HG02884 (cell line): Measurements from ENCODE around the gene ACSL3.
"Not testable (repeated sequence)": the region's sequence is repeated elsewhere in the genome, so short reads cannot be mapped to it uniquely, and the experiment has no call there.

Source experiments
- ATAC-seq: cut with Tn5 transposase; IDR thresholded peaks from one replicate; pipeline ENCODE4 v1.9.1; 2021; ENCODE audit warnings: mild to moderate bottlenecking, moderate library complexity; ENCODE audit not compliant: unreplicated experiment

ACSL3 gene

DNA sequence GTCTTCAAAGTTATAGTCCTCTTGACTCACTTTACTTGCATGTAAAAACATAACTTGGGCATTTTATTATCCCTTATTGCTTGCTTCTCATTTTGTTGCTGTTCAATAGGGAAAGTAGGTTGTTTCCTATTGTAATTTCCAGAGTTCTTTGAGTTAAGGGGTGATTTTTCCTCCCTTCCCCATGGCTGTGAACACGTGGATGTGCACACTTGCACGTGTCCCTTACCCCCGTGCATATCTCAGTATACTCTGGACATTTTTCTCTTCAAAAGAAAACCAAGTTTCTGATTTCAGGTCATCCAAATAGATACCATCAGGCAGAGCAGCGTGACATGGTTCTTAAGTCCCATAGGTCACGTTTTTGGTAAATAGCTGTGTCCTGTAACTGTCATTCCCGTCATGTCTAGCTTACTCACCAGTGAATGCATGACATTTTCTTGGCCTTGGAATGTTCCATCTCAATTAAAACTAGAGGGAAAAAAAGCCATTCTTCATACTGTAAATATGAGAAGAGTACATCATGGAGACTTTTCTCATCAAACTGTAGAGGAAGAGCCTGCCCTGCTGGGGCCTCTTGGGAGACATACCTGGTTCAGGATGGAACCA lies 107.8 kb downstream of the ACSL3 start:
- ATAC-seq = no peak

DNA sequence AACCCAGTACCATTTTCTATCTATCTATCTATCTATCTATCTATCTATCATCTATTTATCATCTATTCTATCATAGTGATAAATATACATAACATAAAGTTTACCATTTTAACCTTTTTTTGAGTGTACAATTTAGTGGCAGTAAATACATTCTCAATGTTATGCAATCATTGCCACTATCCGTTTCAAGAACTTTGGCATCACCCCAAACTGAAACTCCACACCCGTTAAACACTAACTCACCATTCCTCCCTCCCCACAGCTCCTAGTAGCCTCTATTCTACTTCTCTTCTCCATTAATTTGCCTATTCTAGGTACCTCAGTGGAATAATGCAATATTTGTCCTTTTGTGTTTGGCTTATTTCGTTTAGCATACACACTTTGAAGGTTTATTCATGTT lies 108.7 kb downstream of the ACSL3 start:
- ATAC-seq = no peak

DNA sequence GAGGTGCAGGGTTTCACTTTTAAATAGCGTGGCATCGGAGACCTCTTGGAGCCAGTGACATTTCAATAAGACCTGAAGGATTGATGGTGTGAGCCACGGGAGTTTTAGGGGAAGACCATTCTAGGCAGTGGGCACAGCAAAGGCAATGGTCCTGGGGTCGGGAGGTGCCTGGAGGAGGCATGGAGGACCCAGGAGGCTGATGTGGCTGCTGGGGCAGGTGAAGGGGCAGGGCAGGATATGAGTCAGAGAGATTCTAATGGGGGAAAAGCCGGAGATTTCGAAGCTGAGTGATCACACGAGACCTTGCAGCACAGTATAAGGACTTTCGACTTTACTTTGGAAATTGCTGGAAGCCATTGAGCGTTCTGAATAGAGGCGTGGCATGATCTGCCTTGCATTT lies 111.6 kb downstream of the ACSL3 start:
- no peak for ATAC-seq

DNA sequence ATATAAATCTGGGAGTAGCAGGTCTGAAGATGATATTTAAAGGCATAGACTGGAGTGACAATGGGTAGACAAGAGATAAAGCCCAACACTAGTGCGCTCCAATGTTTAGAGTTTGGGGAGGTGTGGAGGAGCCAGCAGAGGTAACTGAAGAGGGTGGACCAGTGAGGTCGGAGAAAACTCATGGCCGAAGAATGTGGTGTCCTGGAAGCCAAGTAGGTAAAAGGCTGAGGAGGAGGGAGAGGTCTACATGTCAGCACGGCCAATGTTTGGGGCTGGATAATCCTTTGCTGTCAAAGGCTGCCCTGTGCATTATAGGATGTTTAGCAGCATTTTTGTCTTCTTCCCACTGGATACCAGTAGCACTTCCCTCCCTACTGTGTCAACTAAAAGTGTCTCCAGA lies 112.4 kb downstream of the ACSL3 start:
- no peak for ATAC-seq

DNA sequence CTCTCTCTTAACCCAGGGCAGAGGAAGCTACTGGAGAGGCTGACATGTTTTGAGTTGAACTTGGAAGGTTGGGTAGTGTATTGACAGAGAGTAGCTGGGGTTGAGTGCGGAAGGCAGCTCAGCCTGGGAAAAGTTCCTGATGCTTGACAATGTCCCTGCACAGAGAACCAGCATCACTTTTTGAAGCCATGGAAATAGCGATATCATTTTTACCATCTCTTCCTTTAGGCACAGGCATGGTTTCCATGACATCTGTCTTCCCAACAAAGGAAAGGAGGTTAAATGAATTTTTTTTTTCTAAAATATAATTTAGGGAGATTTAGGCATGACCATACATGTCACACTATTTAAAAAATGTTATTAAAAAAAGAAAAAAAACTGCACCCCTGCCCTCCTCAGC lies 112.9 kb downstream of the ACSL3 start:
- no peak for ATAC-seq

DNA sequence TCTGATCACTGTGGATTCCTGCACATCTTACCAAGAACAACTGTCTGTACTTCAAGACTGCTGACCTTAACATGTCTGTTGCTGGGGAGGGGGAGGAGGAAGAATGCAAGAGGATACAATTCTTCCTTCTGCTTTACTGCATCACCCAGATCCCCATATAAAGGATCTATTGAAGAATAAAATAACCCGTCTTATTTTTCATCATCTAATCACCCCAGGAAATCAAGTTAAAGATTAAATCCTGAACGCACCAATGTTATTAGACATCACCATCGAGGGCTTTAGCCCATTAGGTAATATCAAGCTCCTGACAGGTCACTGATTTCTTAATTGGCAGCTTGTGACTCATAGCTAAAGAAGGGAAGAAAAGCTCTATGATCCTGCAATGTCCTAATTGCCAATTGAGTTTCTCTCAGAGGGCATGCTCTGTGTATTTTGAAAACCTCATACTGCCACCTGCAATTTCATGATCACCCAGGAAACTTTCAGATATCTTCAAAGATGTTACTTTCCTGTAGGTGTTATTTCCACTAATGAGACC lies 115.8 kb downstream of the ACSL3 start:
- ATAC-seq = no peak

DNA sequence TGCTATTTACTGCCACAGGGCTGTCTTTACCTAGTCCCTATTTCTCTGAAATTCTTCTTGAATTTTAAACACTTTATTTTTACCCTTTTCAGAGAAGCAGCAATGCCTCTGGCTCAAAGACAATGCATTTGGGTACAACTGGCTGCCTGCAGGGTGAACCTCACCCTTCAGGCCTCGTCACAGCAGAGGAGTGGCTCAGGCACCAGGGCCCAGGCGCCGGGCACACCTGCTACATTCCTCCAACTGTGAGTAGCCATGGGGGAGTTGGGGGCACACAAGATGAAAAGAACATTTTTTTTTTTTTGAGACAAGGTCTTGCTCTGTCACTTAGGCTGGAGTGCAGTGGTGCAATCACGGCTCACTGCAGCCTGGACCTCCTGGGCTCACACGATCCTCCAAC lies 116.3 kb downstream of the ACSL3 start:
- no peak for ATAC-seq

DNA sequence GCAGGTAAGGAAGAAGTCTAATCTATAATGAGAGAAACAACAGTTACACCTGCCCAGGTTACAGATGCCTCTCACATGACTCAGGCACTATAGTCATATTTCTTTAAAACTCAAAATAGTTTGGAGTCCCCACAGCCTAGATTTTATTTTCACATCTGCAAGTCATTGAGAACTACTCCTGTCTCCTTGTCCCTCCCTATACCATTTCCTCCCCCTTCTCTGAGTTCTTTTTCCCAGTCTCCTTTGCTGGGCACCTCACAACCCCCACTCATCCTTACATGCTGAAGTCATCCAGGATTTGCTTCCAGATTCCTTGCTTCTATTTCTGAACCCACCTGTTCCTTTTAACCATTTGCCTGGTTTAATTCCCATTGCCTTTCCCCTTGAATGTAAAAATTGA lies 118.0 kb downstream of the ACSL3 start:
- no peak for ATAC-seq

DNA sequence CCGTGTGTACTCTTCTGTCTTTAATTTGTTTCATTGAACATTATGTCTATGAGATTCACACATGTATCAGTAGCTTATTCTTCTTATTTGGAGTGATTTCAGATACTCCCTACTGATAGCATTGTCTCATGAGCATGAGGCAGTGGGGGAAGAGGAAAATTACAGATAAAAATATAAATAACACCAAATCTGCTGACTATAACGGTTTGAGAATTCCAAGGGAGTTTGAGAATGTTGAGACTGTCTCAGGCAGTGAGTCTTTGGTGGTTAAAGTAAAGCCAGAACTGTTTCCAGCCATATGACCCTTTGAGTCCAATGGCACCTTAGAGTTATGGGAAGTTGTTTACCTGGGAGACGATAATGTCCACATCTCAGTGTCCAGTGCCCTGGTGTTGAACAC lies 118.6 kb downstream of the ACSL3 start:
- no peak for ATAC-seq

DNA sequence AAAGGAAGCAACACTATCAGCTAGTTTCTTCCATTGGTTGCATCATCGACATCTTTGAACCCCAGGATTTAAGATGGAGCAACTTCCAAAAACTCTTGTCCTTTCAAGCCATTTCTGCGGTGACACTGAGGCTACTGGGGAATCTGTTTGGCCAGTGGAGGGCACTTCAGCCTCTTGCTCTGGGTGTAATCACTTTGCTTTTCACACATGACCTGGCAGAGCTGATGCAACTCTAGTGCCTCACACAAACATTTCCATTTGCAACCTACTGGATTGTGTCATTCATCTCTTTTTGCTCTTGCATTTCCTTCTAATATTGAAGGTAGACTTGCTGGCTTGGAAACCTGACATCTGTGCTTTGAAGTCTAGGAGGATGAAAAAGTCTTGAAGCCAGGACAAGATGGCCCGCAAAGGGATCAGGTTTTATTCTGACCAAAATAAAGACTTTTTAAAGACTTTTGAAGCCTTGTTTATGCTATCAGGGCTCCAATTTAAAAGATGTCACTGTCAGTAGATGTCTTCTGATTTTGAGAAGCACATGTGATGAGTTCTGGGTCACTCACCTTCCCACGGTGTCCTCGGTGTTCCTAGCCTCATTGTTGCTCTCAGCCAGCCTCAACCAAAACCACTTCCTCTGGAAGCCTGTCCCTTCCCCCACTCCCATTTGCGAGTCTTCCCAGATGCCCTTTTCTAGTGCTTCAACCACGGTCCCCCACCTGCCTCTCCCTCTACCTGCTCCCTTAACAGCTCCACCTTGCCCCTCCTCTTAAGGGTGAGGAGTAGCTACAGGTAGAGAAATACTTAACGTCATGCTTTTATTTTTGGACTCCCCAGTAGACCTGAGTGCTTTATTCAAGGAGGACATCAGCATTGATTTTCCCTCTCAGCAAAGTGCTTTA lies 121.4 kb downstream of the ACSL3 start:
- peak; percentile 83 for ATAC-seq

DNA sequence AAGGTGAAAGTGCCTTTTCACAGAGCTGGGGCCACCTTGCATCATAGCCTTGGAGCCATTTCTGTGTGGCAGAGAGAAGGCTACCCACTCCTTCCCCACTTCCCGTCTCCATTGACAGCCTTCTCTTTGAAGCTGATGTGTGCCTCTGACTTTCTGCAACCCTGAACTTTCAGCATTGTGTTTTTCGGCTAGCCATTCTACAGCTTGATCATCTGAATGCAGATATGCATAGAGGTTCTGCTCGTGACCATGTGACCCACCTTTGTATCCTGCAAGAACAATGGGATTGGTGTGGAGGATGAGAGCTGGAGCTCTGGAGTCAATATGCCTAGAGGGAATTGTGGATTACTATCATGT lies 122.1 kb downstream of the ACSL3 start:
- ATAC-seq = no peak

DNA sequence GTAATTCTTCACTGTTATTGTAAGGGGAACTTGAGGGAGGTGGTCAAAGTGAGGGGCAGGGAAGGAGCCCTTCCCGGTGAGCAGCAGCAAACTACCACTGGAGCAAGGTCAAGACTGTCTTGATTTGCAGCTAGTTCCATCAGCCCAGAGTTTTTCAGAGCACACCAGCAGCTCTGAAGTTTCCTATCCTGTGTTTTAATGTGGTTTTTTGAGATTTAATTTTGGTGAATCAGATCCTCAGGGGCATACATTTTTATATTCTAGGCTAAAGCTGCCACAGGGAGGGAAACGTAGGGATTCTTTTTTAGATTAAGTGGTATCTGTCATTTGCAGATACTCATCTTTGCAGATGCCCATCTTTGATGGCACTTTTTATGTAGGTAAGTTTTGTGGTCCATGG lies 124.1 kb downstream of the ACSL3 start:
- ATAC-seq = no peak

DNA sequence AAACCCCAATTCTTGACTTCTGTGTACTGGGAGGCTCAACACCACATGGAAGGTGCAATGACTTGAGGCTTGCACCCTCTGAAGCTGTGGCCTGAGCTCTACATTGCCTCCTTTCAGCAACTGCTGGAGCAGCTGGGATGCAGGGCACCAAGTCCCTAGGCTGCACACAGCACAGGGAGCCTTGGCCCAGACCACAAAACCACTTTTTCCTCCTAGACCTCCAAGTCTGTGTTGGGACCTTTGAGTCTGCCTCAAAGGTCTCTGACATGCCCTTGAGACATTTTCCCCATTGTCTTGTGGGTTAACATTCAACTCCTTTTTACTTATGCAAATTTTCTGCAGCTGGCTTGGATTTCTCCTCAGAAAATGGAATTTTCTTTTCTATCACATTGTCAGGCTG lies 128.6 kb downstream of the ACSL3 start:
- ATAC-seq = no peak

DNA sequence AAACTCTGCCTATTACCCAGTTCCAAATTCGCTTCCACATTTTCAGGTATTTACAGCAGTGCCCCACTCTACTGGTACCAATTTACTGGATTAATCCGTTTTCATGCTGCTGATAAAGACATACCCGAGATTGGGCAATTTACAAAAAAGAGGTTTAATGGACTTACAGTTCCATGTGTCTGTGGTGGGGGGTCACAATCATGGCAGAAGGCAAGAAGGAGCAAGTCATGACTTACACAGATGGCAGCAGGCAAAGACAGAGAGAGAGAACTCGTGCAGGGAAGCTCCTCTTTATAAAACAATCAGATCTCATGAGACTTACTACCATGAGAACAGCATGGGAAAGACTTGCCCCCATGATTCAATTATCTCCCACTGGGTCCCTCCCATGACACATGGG lies 129.4 kb downstream of the ACSL3 start:
- not testable (repeated sequence) for ATAC-seq

DNA sequence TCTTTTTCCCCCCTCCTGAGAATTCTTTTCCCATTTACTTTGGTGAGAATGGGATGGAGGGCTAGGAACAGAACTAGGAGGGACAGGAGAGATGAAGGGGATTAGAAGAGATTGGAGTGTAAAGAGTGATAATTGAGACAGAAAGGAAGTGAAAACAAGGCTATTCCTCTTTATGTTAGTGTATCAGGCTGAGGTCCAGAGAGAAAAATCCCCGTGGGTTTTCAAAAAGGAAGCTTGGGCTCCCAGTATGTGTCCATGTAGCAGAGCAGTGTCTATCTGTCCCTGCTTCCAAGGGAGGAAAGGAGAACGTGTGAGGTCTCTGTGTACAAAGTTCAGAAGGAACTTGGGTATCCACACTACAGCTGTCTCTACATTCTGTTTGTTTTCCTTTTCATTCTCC lies 131.3 kb downstream of the ACSL3 start:
- ATAC-seq = no peak
